ENCODE data around the gene SERHL2. TPM values are rescaled to one million over a fixed set of nuclear protein-coding genes. Genes with fewer than 3 reads are reported as not detected.

SERHL2 gene
- total RNA-seq, 2 experiments from 2014 or later, result 0.69 TPM; not detected in 1

DNA sequence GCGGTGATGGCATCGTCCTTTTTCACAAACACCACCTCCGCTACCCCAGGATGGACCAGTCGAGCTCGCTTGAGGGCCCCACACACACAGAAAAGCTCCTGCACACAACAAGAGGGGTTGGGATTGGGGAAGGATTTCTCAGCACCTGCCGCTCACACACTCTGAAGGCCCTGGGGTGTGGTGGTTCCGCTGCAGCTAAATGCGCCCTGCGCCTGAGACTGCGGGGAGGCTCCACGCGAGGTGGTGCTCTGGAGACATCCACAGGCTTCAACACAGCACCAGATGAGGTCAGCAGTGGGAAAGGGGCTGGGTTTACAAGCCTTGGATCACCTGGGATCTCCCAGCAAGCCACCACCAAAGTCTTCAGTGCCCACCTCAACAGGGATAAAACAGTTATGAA is 38.2 kb downstream of the SERHL2 start:
- no peak for DNase-seq
- no peak overlapping the region for H3K4me3 Mint-ChIP-seq
- no peaks in the 10 kb centered on the region for H3K9me3 ChIP-seq (ENCODE audit: control insufficient read depth in 1 of 2, insufficient read depth in 1 of 2, low read length in 2 of 2)
- no peak overlapping the region for H3K27ac ChIP-seq (ENCODE audit: low read depth in 1 of 2, low read length in 2 of 2)
- H3K36me3 ChIP-seq (ENCODE audit: insufficient read depth, low read length), result peaks cover 76% of the 10 kb centered on the region
- H3K36me3 Mint-ChIP-seq (ENCODE audit: low read depth), result peaks cover 88% of the 10 kb centered on the region
- H3K27ac Mint-ChIP-seq, result no peak overlapping the region
- no peaks in the 10 kb centered on the region for H3K27me3 ChIP-seq (ENCODE audit: control insufficient read depth in 1 of 2, insufficient read depth in 2 of 2, low read length in 2 of 2)
- H3K4me1 Mint-ChIP-seq (ENCODE audit: low read depth), result no peaks in the 10 kb centered on the region
- H3K9me3 Mint-ChIP-seq, result no peaks in the 10 kb centered on the region
- POLR2A ChIA-PET, result interaction anchor here (0.6 kb wide), 1 partner anchor 9 kb away, joined by 3 read pairs; no protein-coding TSS in a partner anchor
- no peak for TF ChIP-seq CTCF (IDR thresholded peaks at IDR 0.05)
- CTCF ChIA-PET, result no interaction called here
- H3K27me3 Mint-ChIP-seq, result no peaks in the 10 kb centered on the region
- intact Hi-C loops (cut with DNase I, micrococcal nuclease), result no loop called here
- ATAC-seq (ENCODE audit: poor library complexity), result no peak
- no peaks in the 10 kb centered on the region for H3K4me1 ChIP-seq (ENCODE audit: insufficient read depth, low read length)
- no peak overlapping the region for H3K4me3 ChIP-seq (ENCODE audit: low read length)

- no peak for DNase-seq
Observed at GRCh38 chr22:42595434-42595833, 41.7 kb downstream of the SERHL2 start.

DNA sequence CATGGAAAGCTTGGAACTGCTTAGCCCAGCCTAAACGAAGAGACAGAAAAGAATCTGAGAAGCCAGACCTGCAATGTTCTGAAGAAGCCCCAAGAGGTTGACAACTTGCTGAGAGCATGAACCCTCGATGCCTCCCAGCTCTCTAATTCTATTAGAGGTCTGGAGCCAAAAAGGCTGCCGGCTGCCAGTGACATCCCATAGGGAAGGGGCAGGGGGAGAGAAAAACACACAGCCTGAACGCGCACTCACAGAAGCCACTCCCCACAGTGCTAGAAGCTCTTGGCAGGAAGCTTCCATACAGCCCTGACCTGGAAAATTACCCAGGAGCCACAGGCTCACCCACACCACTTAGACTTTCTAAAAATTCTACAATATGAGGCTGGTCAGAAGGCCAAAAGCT is 42.6 kb downstream of the SERHL2 start:
- DNase-seq, result no peak
- H3K27me3 Mint-ChIP-seq, result no peaks in the 10 kb centered on the region
- H3K27me3 ChIP-seq (ENCODE audit: control insufficient read depth in 1 of 2, insufficient read depth in 2 of 2, low read length in 2 of 2), result no peaks in the 10 kb centered on the region
- peaks cover 85% of the 10 kb centered on the region for H3K36me3 ChIP-seq (ENCODE audit: insufficient read depth, low read length)
- no peaks in the 10 kb centered on the region for H3K4me1 Mint-ChIP-seq (ENCODE audit: low read depth)
- H3K27ac Mint-ChIP-seq, result no peak overlapping the region
- H3K9me3 ChIP-seq (ENCODE audit: control insufficient read depth in 1 of 2, insufficient read depth in 1 of 2, low read length in 2 of 2), result no peaks in the 10 kb centered on the region
- no peak overlapping the region for H3K27ac ChIP-seq (ENCODE audit: low read depth in 1 of 2, low read length in 2 of 2)
- no peak for TF ChIP-seq CTCF (IDR thresholded peaks at IDR 0.05)
- ATAC-seq (ENCODE audit: poor library complexity), result no peak
- peaks cover 94% of the 10 kb centered on the region for H3K36me3 Mint-ChIP-seq (ENCODE audit: low read depth)
- no peak overlapping the region for H3K4me3 ChIP-seq (ENCODE audit: low read length)
- no peak overlapping the region for H3K4me3 Mint-ChIP-seq
- POLR2A ChIA-PET, result no interaction called here
- no peaks in the 10 kb centered on the region for H3K4me1 ChIP-seq (ENCODE audit: insufficient read depth, low read length)
- no peaks in the 10 kb centered on the region for H3K9me3 Mint-ChIP-seq
- intact Hi-C loops (cut with DNase I, micrococcal nuclease), result no loop called here
- CTCF ChIA-PET, result no interaction called here

More at GRCh38 chr22:42595434-42595833, 41.7 kb downstream of the SERHL2 start:
- Histone ChIP-seq H3K36me3 (ENCODE audit: insufficient read depth, low read length) (peaks cover 85% of the 10 kb centered on the region), H3K27ac (ENCODE audit: low read depth in 1 of 2, low read length in 2 of 2) (no peak overlapping the region), H3K27me3 (ENCODE audit: control insufficient read depth in 1 of 2, insufficient read depth in 2 of 2, low read length in 2 of 2) (no peaks in the 10 kb centered on the region), H3K4me3 (ENCODE audit: low read length) (no peak overlapping the region), H3K4me1 (ENCODE audit: insufficient read depth, low read length) (no peaks in the 10 kb centered on the region), H3K9me3 (ENCODE audit: control insufficient read depth in 1 of 2, insufficient read depth in 1 of 2, low read length in 2 of 2) (no peaks in the 10 kb centered on the region)
- peaks cover 94% of the 10 kb centered on the region for H3K36me3 Mint-ChIP-seq (ENCODE audit: low read depth)
- no peak overlapping the region for H3K27ac Mint-ChIP-seq
- H3K9me3 Mint-ChIP-seq, result no peaks in the 10 kb centered on the region
- TF ChIP-seq CTCF (IDR thresholded peaks at IDR 0.05), result no peak
- ChIA-PET POLR2A (no interaction called here), CTCF (no interaction called here)
- H3K4me3 Mint-ChIP-seq, result no peak overlapping the region
- H3K27me3 Mint-ChIP-seq, result no peaks in the 10 kb centered on the region
- intact Hi-C loops (cut with DNase I, micrococcal nuclease), result no loop called here
- H3K4me1 Mint-ChIP-seq (ENCODE audit: low read depth), result no peaks in the 10 kb centered on the region
- no peak for ATAC-seq (ENCODE audit: poor library complexity)

All from CD4-positive, alpha-beta T cell (primary cell).